ENCODE data around the gene SUPT4H1. TPM values are rescaled to one million over a fixed set of nuclear protein-coding genes. Genes with fewer than 3 reads are reported as not detected.

The SUPT4H1 gene
- total and polyA plus RNA-seq, 9 of the 15 experiments (the other 6 are each of a cell fraction or from before 2014, with no cell fraction given): 62.1 to 320 (median 117) TPM

DNA sequence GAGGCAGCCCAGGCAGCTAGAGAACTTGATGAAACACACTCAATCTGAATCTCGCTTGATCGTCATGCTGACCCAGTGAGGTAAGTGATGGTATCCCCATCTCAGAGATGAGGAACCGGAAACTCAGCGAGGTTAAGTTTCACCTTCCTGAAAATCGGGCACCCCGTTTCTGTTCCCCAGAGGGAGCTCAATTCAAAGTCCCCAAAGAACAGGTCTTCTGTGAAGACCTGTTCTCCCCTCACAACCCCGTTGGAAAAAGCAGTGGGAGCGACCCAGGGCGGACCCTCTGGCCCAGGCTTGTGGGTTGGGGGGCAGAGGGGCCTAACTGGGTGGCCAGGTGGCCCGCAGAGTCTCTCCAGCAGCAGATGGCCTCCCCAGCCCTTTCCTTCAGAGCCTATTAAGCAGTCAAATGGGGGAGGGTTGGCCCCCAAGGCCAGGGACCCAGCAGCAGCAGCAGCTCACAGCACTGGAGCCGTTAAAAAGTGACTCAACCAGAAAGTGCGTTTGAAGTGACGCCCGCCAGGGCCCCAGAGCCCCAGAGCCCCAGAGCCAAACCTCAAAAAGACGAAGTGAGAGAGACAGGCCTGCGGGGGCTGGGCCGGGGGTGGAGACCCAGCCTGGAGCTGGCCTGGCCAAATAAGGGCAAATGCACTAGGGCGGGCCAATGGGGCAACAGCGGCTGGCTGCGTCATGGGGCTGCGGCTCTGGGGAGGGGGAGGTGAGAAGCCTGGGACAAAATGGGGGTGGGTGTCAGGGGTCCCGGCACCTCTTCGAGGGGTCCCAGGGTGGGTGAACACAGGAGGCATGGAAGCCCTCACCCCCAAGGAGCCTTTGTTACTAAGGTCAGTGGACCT is 14.2 kb downstream of the SUPT4H1 start (continued):
- no peak for TF ChIP-seq PTTG1 (tag; IDR thresholded peaks at IDR 0.05; ENCODE audit: low read depth)
- peak; percentile 61; the same call in 1 of the 2 replicates for TF ChIP-seq POLR2AphosphoS2 (IDR thresholded peaks at IDR 0.05; ENCODE audit: low read length)
- no peak; the same call in 1 of the 2 replicates for TF ChIP-seq GTF2F1 (IDR thresholded peaks at IDR 0.05; ENCODE audit: low read depth, low read length)
- TF ChIP-seq GATA2 (CRISPR knock-in tag; IDR thresholded peaks at IDR 0.05): no peak
- TF ChIP-seq NCOA4 (IDR thresholded peaks at IDR 0.05; ENCODE audit: partially characterized antibody): no peak
- TF ChIP-seq ETS2 (tag; IDR thresholded peaks at IDR 0.05; ENCODE audit: borderline replicate concordance, poor library complexity, severe bottlenecking): no peak
- TF ChIP-seq, protein P1, sequence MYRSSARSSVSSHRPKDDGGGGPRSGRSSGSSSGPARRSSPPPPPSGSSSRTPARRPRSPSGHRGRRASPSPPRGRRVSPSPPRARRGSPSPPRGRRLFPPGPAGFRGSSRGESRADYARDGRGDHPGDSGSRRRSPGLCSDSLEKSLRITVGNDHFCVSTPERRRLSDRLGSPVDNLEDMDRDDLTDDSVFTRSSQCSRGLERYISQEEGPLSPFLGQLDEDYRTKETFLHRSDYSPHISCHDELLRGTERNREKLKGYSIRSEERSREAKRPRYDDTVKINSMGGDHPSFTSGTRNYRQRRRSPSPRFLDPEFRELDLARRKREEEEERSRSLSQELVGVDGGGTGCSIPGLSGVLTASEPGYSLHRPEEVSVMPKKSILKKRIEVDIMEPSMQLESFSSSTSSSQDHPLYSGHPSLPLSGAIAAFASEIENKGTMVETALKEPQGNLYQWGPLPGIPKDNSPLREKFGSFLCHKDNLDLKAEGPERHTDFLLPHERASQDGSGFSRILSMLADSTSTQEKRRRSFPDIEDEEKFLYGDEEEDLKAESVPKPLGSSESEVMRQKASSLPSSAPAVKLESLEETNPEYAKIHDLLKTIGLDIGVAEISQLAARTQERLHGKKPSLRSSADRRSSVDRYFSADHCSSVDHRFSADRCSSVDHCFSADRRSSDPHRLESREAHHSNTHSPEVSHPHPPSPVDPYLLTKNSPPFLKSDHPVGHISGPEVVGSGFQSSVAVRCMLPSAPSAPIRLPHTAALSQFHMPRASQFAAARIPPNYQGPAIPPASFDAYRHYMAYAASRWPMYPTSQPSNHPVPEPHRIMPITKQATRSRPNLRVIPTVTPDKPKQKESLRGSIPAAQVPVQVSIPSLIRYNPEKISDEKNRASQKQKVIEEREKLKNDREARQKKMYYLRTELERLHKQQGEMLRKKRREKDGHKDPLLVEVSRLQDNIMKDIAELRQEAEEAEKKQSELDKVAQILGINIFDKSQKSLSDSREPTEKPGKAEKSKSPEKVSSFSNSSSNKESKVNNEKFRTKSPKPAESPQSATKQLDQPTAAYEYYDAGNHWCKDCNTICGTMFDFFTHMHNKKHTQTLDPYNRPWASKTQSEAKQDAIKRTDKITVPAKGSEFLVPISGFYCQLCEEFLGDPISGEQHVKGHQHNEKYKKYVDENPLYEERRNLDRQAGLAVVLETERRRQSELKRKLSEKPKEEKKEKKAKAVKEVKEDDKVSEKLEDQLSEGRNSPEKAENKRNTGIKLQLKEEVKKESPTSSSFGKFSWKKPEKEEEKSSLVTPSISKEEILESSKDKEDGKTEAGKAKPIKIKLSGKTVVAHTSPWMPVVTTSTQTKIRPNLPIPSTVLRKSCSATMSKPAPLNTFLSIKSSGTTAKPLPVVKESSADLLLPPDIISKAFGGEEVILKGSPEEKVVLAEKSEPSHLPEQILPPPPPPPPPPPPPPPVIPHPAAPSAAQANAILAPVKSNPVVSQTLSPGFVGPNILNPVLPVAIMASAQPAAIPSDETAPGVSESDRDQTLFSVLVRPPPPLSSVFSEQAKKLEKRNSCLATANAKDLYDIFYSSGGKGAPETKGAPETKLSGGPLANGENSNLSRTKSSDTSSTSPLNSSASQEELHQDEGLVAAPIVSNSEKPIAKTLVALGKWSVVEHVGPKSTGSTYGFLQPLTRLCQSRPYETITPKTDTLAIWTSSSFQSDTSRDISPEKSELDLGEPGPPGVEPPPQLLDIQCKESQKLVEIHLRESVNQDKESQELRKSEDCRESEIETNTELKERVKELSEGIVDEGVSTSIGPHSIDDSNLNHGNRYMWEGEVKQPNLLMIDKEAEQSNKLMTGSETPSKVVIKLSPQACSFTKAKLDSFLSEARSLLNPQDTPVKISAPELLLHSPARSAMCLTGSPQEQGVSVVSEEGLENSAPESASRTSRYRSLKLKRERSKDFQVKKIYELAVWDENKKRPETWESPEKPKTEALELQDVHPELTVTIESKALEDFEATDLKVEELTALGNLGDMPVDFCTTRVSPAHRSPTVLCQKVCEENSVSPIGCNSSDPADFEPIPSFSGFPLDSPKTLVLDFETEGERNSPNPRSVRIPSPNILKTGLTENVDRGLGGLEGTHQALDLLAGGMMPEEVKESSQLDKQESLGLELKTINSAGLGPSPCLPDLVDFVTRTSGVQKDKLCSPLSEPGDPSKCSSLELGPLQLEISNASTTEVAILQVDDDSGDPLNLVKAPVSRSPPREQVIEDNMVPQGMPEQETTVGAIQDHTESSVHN (IDR thresholded peaks at IDR 0.05; ENCODE audit: borderline replicate concordance in 1 of 2, low read depth in 1 of 2): no peak
- TF ChIP-seq EWSR1 (IDR thresholded peaks at IDR 0.05; ENCODE audit: borderline replicate concordance, low read depth, partially characterized antibody): no peak
- TF ChIP-seq SMARCA4 (IDR thresholded peaks at IDR 0.05): peak; percentile 13; the same call in 1 of the 2 replicates
- no peak for TF ChIP-seq SMAD2 (IDR thresholded peaks at IDR 0.05; ENCODE audit: low read depth, low read length)
- TF ChIP-seq TBL1XR1 (IDR thresholded peaks at IDR 0.05; ENCODE audit: low read length in 2 of 2): 0 out of 4 replicates have a peak, but pooled peaks of 1 of the 2 experiments have one; percentile 27
- TF ChIP-seq PRPF4 (IDR thresholded peaks at IDR 0.05; ENCODE audit: insufficient read depth, low read depth, low read length, poor library complexity, severe bottlenecking): no peak
- peak; percentile 72; the same call in 1 of the 2 replicates for TF ChIP-seq TFAP4 (CRISPR knock-in tag; IDR thresholded peaks at IDR 0.05; ENCODE audit: borderline replicate concordance)
- no peak for TF ChIP-seq THAP7 (CRISPR knock-in tag; IDR thresholded peaks at IDR 0.05)
- no peak for TF ChIP-seq ZNF239 (CRISPR knock-in tag; IDR thresholded peaks at IDR 0.05)
- TF ChIP-seq ILK (tag; IDR thresholded peaks at IDR 0.05; ENCODE audit: borderline replicate concordance, low read depth): no peak
- TF ChIP-seq SREBF2 (CRISPR knock-in tag; IDR thresholded peaks at IDR 0.05): no peak
